Measurements from ENCODE around the gene GRAMD2A.

GRAMD2A gene

DNA sequence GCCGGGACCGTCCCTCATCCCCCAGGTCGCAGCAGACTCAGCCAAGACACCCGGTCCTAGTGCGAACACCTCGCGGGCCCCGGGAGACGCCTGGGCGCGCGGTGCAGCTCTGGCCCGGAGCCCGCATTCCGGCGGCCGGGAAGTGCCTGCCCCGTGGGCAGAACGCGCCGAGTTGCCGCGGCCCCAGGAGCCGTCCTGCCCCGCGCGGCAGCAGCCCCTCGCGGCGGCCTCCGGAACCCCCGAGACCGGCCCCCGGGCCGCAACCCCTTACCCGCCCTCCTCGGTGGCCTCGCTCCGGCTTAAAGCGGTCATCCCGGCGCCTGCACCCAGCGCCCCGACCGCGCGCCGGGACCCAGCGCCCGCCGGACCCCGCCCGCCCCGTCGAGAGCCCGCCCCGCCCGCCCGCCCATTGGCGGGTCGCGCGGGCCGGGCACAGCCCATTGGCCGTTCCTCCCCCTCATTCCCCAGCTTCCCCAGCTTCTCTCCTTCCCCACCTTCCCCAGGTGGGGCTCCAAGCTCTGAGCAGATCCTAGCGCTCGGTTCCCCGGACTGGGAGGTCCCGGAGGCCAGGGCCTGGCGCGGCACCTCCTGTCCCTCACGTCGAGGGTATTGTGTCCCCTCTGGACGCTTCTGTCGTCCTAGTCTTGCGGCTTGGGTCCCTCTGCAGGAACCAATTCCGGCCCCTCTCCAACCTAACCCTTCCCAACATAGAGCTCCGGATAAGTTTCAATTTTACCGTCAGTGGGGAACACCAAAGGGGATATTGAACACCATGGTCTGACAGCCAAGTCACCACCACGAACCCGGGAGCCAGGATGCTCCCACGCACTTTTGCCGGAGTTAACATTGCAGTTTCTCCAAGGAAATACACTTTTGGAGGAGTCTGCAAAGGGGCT lies at the start of gene GRAMD2A:
TSS of gene GRAMD2A (minus strand) at position 328 of the 896 bp plus-strand sequence.
- peak; percentile 7 for DNase-seq

DNA sequence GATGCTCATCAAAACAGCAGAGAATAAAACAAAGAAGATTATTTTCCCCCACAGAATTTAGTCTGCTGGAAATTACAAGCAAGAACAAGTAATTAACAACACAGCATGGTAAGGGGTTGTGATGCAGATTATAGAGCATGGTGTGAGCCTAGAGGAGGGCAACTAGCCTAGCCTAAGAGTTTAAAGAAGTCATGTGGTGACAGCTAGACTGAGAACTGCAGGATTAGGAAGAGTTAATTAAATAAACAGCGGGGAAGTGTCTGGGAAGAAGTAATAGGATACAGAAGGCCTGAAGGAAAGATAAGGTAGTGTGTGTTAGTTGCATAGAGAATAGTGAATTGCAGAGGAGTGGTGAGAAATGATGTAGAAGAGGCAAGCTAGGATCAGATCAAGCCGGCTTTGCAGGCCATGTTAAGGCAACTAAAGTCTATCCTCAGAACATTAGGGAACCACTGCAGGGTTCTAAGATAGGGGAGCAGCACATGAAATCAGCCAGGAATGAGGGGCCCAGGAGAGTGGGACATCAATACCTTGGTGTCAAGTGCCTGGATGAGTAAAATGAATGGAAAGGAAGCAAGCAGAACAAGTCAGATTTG lies 45.3 kb upstream of the GRAMD2A start:
- DNase-seq, result no peak

DNA sequence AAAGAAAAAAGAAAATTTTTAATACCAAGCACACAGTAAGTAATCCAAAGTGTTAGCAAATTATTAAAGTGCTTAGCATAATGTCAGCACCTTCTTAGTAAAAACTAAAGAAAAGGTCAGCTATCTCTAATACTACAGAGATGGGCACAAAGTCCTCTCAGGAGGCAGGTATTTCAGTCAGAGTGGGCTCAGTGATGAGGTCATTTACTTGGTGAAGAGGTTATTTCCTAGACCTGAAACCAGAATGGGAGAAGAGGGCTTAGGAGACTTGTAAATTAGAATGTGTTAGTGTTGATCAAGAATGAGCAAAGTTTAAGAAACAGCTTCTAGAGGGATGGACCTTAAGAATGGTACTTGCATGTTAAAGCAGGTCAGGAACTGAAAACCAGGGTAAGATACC lies 42.1 kb upstream of the GRAMD2A start:
- no peak for DNase-seq

DNA sequence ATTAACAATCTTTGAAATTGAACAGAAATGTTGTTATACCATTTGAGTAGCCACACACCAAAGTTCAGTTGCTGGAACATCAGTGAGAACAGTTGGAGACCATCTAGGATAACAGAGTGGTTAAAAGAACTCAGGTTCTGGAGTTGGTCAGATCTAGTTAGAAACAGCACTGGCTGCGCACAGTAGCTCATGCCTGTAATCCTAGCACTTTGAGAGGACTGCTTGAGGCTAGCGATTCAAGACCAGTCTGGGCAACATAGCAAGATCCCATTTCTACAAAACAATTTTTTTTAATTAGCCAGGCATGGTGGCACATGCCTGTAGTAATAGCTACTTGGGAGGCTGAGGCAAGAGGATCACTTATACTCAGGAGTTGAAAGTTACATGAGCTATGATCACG lies 41.0 kb upstream of the GRAMD2A start:
- DNase-seq, result no peak

DNA sequence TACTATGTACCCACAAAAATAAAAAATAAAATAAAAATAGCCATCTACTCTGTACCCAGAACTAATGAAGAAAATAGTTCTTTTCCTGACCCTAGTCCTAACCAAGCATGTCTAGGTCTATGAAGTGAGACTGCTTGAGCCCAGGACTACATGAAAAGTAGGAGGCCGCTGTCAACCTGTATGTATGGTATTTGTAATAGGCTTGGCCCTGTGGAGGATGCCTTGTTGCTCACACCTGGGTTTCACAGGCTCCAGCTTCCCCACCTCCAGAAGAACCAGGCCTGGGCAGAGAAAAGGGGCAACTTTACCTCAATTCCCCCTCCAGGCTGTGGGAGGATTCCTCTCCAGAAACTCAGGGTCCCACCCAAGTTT lies 40.3 kb upstream of the GRAMD2A start:
- DNase-seq, result no peak

DNA sequence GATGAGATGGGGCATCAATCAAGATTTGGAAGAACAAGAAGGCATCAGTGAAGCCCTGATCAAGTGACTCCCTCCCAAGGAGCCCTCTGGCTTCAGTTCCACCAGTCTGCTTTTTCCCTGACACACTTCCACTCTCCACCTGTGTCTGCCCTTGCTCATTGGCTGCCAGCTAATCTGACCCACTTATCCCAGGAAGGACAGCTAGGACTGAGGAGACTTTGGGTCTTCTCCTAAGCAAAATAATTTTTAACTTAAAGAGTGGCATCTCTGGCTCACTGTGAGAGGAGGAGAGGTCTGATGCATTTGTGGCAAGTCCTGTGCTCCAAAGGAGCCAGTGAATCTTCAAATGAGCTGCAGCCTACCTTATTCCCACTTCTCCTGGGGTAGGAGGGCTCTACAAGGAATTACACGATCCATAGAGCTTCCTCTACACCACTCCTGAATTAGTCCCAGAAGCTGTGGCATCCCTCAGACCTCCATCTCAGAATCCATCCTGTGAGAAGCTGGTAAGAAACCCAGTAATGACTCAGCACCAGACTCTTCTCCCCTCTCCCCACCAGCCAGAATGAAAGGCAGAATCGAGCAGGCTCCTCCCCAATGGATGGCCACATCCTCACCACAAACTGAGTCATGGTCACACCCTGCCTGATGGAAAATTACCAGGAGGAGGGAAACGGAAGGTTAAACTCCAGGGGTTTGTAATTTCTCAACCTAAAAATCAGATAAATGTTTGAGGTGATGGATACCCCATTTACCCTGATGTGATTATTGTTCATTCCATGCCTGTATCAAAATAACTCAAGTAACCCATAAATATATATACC lies 39.7 kb upstream of the GRAMD2A start:
- DNase-seq, result no peak

DNA sequence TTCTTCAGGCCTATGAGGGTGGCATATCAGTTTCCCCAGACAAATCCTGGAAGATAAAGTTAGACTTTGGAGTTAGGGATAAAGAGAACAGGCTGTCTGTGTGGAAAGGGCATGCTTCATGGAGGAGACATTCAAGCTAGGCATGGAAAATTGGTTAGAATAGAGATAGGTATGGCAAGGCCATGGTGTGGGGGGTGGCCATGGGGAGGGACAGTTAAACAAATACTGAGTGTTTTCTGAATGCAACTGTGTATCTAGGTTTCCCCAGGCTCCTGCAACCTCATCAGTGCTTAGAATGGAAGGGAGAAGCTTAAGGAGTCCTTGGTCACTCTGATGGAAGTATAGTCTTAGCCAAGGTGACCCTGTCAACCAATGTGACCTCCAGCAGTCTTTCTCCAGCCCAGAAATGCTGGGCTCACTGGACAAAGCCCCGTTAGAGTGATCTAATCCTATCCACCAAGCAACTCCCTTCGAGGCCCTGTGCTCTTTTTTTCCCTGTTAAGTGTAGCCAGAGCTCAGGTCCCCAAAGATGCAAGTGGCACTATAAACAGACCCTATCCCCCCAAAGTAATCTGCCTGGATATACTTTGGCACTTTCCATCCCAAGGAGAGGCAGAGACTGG lies 38.9 kb upstream of the GRAMD2A start:
- no peak for DNase-seq

DNA sequence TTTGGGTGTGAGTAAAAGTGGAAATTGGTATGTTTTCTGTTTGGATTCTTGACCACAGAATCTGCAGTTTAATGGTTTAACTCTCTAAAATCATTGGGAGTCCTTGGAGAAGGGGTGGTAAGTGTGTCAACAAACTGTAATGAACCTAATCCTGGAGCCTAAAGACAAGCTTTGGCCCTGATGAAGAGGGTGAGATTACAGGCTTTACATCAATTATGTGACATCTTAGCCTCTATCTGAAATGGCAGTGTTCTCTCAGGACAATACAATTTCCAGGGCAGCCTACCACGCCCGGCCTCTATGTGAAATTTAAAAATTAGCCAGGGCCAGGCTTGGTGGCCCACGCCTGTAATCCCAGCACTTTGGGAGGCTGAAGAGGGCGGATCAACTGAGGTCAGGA lies 37.7 kb upstream of the GRAMD2A start:
- no peak for DNase-seq

DNA sequence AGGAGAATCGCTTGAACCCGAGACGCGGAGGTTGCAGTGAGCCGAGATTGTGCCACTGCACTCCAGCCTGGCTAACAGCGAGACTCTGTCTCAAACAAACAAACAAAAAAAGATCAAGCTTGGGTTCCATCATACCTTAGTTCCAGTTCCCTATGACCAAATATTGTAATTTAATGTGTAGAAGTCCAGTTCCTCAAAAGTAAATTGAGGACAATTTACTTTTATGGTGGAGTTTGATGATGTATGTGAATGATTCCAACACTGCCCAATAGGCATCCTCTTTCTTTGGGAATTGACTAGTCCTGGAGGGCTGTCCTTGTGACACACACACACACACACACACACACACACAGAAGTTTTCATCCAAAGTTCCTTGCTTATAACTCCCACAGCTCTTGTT lies 36.2 kb upstream of the GRAMD2A start:
- no peak for DNase-seq

DNA sequence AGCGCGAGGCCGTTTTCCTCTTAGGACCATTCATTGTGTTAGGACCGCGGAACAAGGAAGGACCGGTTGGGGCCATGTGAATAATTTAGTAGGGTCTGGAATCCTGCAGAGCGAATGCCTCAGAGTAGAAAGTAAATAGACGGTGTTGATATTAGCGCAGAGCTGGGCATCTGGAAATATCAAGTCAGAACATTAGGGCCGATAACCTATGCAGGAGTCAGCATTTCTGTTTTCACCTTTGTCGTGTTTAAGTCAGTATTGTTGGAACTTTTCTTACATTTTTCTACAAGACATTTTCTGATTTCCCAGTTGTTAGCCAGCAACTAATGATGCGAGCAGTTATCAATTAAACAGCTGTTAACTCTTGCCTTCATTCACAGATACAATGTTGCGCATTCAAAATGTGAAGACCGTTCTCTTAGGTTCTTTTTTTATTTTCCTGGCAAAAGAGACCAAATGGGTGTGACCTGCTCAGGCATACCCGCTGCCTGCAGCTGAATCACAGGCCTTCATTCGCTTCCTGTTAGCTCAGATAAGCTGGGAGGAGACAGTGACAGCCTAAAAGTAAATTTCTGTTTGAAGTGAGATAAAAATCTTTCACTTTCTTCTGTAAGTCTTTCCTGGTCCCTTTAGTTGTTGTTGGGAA lies 34.4 kb upstream of the GRAMD2A start:
- no peak for DNase-seq

DNA sequence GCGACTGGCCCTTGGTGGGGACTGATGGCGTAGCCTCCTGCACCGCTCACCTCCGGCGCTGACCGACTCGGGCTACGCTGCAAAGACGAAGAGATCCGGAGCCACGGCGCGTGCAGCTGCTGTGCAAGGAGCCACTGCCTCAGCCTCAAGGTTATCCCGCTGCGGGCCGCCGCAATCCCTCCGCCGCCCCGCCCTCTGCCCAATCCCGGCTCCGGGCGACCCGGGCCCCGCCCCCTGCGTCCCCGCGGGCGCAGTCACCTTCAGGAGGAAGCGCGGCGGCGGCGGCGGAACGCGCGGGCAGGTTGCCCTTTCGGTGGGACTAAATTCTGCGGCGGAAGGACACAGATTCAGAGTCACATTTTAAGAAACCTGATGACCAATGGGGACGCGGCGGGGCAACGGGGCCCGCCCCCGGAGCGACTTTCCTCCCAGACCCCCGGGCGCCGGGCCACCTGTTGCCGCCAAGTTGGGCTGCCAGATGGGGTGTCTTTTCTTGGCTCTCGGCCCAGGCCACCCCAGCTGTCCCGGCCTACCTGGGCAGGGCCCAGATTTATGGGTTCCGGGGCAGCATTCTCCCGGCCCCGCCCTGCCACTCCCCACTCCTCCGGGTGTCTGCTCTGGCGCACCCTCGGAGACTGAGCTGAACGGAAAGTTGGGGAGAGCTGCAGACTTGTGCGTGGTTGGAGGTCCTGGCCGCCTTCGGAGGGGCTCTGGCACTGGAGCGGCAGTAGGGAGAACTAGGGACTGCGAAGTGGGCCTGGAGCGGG lies 33.7 kb upstream of the GRAMD2A start, which contains the start of gene PKM:
TSS of gene PKM (minus strand) at position 125 of the 767 bp plus-strand sequence. CDS start 12,093 bp downstream, outside the sequence.
- DNase-seq, result peak; percentile 88

DNA sequence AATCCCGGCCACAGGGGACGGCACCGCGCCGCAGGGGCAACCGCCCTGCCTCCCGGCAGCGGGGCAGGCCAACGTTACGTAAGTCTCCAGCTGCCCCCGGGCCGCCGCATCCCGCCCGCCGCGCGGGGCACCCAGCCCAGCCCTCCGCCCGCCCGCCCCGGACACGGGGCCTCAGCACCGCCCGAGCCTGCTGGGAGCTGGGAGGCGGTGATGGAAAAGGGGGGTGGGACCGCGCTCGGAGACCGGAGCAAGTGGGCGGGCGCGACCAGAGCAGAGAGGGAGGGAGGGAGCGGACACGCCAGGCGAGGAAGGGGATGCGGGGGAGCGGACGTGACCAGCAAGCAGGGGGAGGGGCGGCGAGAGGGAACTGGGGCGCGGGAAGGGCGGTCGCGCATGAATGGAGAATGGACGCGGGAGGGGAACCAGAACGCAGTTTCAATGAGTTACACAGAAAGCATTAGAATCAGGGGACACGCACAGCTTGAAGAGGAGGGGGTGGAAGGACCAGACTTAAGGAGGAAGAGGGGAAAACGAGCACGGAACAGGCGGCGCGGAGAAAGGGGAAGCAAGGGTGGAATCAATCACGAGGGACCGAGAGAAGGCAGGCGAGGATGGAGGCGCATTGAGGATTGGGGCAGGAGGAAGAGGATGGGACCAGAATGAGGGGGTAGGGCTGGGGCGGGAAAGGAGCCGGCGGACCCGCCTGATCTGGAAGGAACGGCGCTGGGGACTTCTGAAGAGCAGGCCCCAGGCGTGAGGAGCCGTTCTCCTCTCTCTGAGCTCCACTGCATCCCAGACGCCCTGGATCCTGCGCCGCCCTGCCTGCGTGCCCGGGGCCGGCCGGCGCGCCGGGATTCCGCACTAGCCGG lies 32.8 kb upstream of the GRAMD2A start:
- DNase-seq, result peak; percentile 81

DNA sequence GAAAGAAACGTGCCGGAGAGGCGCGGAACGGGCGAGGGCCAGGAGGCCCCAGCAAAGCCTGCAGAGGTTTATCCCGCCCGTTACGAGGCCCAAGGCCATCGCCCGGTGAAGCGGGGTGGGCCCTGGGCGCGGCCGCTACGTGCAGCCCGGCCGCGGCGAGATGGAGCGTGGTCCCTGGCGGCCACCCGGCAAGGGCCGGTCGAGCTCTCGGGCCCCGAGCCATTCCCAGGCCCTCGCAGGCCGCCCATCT lies 32.3 kb upstream of the GRAMD2A start:
- no peak for DNase-seq

DNA sequence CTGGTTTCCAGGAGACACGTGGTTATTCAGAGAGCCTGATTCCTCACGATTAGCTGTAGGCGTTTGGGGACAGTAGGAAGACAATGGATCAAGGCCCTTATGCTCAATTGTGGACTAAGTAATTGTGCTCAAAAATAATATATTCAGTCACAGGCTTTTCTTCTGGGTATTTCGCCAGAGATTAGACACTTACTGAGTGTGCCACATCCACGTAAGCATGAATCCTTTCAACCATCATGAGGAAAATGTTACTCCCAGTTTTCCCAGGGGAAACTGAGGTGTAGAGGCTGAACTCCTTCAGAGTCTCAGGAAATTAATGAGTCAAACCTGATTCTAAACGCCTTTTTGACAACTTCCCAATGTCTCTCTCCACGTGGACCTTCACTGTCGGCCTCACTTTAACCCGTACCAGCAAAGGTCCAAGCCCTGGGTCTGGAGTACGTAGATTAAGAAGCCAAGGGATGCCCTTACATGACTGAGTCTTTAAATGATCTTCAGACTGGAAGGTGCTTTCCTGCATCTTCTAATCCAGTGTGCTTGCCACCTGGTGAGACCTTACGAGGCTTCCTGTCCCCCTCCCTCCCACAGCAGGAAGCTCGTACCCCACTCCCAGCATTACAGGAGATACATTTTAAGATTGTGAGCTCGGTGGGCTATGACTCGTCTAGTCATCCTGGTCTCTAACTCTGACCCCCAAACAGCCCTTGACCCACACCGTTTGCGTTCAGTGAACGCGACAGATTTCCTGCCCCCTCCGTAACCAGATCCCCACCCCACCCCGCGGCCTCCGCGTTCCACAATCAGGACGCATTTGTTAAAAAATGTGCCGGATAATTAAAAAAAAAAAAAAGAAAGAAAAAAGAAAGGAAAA lies 31.7 kb upstream of the GRAMD2A start:
- DNase-seq, result no peak

DNA sequence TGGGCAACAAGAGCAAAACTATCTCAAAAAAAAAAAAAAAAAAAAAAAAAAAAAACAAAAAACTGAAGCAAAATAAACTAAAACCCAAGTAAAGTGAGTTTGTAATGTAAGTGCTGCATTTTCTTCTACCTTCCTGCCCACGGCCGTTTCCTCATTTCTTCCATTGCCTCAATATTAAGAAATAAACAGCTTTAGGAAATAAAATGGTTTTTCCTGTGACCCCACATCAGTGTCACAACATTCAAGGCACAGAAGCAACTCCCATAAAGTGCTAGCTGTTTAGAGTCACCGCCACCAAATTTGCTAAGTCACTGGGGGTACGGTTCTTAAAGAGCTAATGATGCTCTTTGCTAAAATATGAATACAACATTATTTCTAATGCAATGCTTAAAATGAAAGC lies 30.1 kb upstream of the GRAMD2A start:
- DNase-seq, result no peak

DNA sequence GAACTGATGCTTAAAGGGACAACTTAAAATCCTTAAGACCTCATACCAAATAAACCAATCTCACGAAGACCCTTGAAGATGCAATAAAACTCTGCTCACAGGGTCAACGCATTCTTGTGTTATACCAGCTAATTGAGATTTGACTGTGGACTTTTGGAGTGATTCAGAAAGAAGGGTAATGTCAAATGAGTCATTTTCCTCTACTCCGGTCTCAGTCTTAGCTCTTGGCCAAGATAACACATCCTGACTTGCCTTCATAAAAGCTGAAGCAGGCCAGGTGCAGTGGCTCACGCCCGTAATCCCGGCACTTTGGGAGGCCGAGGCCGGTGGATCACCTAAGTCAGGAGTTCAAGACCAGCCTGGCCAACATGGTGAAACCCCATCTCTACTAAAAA lies 29.6 kb upstream of the GRAMD2A start:
- DNase-seq, result no peak

DNA sequence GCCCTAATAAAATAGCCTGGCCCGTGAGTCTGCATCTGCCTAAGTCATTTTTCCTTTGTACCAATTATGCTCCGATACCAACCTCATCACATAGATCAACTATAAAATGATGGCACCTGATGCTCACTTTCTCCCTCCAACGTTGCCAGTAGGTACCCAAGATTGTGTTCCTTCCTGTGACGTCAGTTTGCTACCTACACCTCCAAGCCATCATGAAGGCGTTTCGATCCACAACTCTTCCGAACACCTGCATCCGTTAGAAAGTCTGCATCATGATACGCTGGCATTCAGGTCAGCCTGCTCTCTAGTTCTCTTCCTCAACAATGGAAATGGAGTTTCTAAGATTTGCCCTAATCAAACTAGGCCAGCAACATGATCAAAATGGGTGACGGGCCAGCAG lies 25.7 kb upstream of the GRAMD2A start:
- no peak for DNase-seq

DNA sequence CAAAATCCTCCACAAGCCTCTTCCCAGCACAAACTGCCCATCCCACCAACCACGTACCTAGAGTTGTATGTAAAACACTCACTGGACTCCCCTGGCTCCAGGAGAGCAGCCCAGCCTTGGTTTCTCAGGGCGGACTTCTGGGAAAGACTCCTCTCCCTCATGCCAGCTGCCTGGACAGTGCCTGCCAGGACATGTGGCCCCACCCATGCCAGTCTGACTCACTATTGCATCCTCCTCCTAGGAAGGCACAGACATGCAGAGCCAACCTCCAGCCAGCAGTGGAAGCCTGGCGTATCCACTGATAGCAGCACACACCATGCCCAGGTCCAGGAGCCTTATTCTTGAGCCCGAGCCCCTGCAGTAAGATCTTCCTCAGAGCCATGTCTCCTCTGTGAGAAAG lies 24.8 kb upstream of the GRAMD2A start:
- DNase-seq, result no peak

DNA sequence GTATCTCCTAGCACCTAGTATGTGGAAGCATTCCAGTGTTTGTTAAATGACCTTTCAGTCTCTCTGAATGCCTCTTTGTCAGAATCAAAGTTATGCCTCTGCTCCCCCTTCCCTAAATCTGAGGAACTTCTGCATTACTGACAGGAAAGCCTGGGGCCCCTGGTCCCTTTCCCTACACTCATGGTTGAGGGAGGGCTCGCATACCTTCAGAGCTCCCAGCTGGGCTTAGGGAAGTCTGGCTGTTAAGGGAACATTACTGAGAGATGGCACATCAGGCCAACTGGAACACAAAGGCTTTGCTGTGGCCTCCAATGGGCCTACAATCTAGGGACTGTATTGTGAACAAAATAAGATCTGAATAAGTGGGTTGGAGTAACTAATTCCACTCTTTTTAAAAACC lies 23.1 kb upstream of the GRAMD2A start:
- DNase-seq, result no peak

DNA sequence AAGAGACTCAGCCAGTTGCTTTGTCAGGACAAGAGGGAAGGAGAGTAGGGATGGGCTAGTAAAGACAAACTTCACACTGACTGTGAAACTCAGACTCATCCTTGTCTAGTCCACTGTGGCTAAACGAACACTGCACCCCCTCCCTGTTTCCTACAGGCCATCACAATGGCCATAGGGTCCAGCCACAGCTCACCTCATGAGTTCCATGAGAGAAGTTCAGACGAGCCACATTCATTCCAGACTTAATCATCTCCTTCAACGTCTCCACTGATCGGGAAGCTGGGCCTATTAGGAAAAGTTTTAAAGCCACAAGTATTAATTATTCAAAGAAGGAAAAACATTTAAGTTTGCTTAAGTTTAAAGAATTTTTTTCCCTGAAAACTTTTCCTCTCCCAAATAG lies 19.6 kb upstream of the GRAMD2A start:
- DNase-seq, result no peak

All from NCI-H2227 treated with DMSO at 0.1 percent for 48 hours (cell line).